GM19372 (cell line): ENCODE measurements around the gene CTDNEP1.
"Not testable (repeated sequence)": the region's sequence is repeated elsewhere in the genome, so short reads cannot be mapped to it uniquely, and the experiment has no call there.

Source experiments
- ATAC-seq: cut with Tn5 transposase; IDR thresholded peaks from one replicate; pipeline ENCODE4 v1.9.1; 2021; ENCODE audit warnings: mild to moderate bottlenecking, low read depth, moderate library complexity; ENCODE audit not compliant: unreplicated experiment

The CTDNEP1 gene

GRCh38 chr17:7249214-7249613, 2.3 kb downstream of the CTDNEP1 start:
- ATAC-seq = no peak

DNA sequence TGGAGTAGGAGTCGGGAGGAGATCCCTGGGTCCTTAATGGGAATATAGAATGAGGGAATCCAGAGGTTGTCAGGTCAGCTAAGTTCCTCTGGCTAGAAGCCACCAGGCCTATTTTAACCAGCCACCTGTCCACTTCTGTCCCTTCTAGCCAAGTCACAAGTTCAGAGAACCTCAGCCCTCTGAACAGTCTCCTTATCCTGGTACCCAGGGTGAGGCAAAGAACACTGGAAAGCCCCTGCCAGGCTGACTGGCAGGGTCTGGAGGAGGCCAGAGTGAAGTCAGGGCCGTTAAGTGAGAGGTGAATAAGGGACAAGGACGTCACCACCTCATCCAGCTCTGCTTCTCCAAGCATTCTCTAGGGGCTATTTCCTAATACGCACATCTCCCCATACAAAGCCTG, 2.7 kb downstream of the CTDNEP1 start:
- no peak for ATAC-seq

DNA sequence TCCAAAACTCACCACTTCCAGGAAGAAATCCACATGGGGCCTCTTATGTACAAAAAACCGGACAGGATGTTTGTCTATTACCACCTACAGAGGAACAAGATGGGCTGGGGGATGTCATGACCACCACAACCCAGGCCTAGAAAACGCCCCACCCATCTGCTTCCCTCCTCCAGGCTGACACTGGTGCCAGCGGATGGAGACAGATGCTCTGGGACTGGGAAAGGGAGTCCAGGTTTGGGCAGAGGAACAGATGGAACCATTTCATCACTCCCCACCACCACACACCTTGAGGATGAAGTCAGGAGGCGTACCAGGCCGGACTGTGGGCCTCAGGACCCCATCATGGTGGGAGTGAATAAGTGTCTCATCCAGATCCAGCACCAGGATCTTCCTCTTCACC, 4.8 kb downstream of the CTDNEP1 start:
- ATAC-seq = no peak

GRCh38 chr17:7243838-7244237, 7.7 kb downstream of the CTDNEP1 start:
- not testable (repeated sequence) for ATAC-seq

DNA sequence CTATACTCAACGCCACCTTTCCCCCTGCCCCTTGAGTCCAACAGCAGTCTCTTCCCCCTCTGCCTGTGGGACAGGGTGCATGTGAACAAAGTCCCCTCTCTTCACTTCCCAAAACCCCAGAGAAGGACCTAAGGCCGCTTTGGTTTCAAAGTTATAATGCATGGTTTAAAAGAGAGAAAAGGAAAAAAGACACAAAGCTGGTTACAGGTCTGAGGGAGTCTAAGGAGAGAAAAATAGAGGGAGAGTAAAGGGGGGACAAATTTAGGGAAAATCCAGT, 8.1 kb downstream of the CTDNEP1 start:
- ATAC-seq = no peak

GRCh38 chr17:7242717-7243452, 8.6 kb downstream of the CTDNEP1 start:
- peak; percentile 44 for ATAC-seq

DNA sequence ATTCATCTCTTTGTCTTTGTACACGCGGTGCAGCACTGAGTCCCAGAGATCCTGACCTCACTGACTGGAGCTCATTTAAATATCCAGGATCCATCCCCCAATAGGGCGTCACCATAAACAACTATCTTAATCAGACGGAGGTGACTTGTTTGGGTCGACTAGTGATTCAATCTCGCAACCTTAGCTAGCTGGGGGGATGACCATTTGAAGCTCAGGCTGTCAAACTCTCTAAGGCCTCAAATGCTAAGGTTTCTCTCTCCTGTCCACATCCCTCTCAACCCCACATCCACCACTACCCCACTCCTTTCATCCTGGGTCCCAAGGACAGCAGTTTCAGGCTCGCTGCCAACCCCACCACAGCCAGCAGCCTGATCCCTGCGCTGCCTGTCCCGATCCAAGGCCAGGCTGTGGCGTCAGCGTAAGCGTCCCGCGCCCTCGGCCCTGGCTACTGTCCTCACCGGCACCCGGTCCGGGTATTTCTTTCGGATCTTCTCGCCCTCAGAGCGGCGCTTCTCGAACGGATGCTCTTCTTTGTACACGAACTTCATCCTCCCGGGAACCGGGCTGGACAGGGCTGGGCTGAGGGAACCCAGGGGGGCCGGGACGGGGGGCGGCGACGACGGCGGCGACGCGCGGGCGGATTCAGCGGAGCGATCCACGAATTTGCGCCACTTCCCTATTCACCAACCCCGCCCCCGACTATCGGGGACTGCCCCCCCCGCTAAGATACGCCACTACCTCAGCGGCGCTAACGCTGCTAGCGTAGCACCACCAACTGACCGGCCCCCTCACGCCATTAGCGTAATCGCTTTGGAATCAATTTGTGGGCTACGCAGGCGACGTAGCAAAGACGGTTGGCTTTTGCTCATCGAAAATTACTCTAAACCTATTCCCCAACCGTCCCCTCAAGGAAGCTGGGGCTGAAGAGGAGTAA, 9.5 kb downstream of the CTDNEP1 start, which contains the start of gene GABARAP:
TSS of gene GABARAP (minus strand) at position 667 of the 934 bp plus-strand sequence. CDS start at position 548, 119 bp downstream.
- ATAC-seq = peak; percentile 22

- ATAC-seq = no peak
These were observed 10.3 kb downstream of the CTDNEP1 start for GRCh38 chr17:7241090-7241733.

DNA sequence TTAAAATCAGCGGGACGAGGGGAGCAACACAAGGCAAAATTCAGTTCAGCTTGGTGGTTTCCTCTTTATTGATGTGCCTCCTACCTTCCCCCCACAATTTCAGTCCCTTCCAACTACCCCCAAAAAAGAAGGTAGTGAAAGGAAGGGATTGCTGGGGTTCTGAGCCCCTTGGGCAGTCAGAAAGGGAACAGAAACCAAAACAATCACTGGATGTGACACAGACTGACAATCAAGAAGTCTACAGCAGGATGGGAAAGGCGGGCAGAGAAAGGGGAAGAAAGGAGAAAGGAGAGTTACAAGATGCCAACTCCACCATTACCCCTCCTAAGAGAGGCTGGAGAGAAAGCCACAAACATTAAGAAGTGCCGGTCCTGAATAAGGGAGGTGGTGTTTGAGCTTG, 11.2 kb downstream of the CTDNEP1 start:
- ATAC-seq = no peak

- peak; percentile 52 for ATAC-seq
These were observed 12.2 kb downstream of the CTDNEP1 start, which contains the start of gene PHF23 for GRCh38 chr17:7239091-7240027. TSS of gene PHF23 (minus strand) at chr17:7239457. CDS start at chr17:7239279, 178 bp downstream.

DNA sequence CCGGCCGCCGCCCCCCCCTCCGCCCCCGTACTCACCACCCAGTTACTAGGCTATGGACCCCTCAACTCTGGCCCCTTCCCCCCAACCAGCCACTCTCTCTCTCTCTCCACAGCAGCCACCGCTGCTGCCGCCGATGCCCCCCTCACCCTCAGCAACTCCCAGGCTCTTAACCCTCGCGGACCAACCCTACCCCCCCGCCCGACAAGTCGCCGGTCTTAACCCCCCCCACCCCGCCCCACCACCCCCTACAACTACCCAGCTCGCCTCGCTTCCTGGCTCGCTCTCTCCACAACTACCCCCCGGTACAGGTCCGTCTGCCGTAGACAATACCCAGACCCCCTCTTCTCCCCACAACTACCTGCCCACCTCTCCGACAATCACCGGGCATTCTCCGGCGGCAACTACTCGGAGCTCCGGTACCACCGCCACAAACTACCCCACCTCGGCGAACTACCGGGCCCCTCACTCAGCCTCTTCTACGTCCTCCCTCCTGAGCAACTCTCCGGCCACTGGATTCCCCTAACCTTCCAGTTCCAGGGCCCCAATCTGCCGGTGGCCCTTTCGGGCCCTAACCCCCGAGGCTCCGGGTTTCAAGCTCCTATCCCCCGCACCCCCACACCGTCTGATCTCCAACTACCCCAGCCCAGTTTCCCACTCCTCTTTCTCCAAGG, 13.0 kb downstream of the CTDNEP1 start:
- ATAC-seq = no peak

DNA sequence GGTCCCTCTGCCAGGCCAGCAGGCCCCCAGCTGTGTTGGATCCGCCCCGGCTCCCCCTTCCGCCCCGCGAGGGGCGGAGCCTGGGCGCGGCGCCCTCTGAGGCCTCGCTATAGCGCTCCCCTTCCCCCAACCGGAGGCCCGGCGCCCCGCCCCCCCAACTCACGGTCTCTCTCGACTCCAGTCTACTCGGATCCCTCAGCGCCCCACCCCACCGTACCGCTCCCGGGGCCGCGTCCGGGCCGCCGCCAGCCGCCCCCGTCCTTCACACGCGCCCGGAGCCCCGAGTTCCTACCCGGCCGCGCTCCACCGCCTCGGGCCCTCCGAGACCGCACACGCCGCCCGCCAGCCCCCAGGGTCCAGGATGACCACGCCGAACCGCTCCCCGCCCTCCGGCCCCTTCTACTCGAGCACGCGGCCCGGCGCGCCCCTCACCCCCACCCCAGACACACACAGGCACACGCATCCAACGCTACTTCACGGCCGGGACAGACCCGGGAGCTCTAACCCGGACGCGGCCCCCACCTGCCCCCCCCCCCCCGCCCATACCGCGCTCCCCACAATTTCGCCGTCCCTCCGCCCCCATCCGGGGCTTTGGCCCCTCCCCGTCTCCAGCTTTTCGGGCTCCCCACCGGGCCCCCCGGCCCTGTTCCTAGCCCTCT, 13.6 kb downstream of the CTDNEP1 start:
- no peak for ATAC-seq

DNA sequence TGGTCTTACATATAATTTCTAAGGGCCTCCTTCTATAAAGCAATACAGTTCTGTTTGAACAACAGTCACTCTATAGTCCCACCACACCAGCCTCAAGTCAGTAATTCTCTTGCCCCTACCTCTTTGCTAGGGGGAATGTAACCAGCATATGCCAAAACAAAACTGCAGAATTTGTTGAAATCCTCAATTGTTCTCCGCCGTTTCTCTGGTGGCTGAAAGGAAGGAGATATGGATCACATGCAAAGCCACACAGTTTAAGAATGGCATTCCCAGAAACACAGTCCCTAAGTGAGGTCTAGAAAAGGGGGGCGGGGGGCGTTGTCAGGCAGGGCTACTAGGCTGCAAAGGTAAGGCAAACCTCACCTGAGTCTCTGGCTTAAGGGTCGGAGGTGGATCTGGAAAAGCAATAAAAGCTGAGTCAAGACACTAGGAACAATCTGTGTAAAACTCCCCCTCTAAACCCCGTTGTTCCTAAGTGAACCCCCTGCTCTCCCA, 14.2 kb downstream of the CTDNEP1 start:
- no peak for ATAC-seq

GRCh38 chr17:7236808-7237207, 14.7 kb downstream of the CTDNEP1 start:
- ATAC-seq = no peak

DNA sequence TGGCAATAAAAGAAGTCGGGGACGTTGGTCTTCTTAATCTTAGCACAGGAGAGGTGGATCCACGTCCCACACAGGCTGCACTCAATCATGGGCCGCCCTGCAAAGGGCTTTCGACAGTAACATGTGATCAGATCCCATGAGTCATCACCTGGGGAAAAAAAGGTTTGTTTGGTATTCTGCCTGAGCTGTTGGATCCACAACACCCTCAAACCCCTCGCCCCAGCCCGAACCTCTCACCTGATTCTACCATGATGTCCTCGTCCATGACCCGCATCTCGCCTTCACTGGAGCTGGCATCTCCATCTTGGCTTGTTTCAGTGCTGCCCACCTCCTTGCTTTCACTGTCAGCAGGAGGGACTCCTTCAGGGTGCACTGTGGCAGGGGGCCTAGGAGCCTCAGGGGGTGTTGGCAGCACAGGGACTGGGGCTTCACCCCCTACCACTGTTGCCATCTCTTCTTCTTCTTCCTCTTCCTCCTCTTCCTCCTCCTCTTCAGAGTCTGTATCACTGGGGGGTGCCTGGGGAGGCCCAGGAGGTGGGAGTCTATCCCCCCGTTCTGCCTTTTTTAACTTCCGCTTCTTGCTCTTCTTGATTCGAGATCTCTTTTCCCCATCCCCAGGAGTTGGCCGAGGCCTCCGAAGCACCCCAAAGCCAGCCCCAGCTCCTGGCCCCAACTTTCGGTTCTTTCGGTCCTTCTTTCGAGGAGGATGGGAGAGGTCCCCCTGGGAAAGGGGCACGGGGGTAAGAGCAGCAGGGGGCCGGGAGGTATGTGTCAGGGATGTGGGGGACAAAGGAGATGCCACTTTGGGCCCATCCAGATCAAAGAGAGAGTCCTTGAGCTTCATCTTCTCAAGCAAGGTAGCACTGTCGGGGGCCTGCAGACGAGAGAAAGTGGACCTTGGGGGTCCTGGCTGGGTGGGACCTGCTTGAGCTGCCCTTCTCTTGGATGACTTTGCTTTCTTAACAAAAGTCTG, 15.6 kb downstream of the CTDNEP1 start:
- no peak for ATAC-seq

DNA sequence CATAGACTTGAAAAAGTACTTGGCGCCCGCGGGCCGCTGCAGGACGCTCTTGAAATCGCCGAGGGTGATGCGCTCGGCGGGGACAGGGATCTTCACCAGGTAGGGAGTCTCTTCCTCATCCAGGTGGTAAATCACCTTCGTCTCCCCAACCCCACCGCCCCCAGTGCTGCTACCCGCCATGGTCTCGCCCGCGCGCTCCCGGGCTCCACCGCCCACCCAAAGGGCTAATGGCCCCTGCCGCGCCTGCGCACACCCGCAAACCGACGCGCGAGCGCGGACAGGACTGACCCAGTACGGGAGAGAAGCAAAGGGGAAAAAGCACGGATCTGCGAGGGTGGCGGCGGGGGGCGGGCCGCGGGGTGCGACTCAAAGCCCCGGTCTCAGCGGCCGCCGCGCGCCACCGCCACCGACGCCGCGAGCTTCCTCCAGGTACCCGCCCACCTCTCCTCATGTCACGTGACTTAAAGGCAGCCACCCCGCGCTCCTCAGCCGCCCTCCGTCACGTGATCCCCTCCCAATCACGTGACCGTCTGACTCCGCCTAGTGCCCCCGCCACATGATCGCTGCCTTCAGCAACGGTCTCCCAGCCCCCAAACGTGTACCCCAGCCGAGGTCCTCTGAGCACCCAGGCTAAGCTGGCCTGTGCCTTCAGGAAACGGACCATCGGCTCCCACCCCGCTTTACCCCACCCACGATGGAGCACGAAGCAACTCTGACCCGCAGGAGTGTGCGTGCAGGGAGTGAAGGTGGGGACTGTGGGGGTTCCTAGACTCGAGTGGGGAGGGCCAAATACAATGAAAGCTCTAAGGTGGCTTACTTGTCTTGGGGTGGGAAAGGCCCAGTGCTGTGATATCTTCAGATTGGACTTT, 17.2 kb downstream of the CTDNEP1 start, which contains the start of gene DVL2:
TSS of gene DVL2 (minus strand) at position 435 of the 869 bp plus-strand sequence. CDS start at position 180, 255 bp downstream.
- ATAC-seq = peak; percentile 64

DNA sequence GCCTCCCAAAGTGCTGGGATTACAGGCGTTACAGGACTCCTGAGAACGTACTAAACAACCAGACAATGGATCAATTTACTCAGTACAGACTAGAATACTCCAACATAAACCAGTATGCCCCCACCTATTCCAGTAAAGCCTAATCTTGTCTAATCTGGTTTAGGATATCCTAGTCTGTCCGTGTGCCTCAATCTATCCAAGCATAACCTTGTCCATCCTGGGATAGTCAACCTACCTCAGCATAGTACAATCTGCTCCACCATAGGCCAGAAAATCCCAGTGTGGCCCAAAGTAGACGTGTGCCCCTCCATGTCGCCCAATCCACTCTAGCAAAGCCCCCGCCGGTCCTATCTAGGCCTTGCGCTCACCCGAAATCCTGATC, 17.8 kb downstream of the CTDNEP1 start:
- ATAC-seq = no peak
